HG02885 (cell line): ENCODE results near the gene LITAF.
"Not testable (repeated sequence)": the region's sequence is repeated elsewhere in the genome, so short reads cannot be mapped to it uniquely, and the experiment has no call there.

ENCODE experiments used
- ATAC-seq: cut with Tn5 transposase; IDR thresholded peaks from one replicate; pipeline ENCODE4 v1.9.1; 2021; ENCODE audit warnings: mild to moderate bottlenecking; ENCODE audit not compliant: unreplicated experiment, poor library complexity

The LITAF gene

DNA sequence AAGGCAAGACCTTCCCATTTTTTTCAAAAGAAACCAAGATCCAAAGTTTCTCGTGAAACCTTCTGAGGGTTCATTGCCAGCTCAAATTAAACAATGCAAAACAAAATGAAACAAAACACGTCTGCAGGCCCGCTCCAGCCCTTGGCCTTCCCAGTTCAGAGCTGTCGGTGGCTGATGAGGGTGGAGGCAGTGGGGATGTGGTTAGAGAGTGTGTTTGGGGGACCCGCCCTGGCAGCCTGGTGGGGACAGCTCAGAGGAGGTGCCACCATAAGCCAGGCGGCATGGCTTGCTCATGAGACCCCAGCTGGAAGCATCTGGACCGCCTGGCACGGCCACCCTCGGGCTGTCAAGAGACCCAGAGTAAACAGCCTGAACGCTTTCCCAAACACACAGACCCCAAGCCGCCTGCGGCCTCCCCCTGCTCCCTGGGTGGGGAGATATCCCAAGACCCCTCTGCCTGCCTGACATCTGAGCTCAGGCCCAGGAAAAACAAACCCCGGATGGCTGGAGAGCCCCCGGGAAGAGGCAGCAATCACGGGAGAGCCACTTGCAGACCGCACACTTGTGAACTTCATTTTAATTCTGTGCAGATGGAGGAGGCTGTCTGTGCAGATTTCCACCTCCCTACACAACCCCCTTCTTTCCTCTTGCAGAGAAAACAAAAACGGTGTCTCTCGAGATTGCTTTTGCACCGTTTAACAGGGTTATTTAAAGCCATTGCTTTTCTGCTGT is 35.4 kb upstream of the LITAF start:
- no peak for ATAC-seq

DNA sequence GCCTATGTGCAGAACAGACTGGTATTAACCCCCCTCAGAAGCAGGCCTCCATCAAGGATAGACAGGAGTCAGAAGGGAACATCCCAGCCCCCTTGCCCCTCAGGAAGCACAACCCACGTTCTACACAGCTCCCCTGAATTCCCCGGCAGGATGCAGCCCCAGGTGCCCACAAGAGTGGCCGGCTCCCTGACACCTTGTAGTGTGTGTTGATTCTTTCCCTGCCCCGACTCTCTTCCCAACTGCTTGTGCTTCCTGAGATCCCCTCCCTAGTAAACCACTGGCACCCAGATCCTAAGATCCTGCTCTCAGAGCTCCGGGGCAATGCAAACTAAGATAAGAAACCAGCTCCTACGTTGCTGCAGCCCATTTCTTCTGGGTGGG is 34.8 kb upstream of the LITAF start:
- ATAC-seq, result no peak

DNA sequence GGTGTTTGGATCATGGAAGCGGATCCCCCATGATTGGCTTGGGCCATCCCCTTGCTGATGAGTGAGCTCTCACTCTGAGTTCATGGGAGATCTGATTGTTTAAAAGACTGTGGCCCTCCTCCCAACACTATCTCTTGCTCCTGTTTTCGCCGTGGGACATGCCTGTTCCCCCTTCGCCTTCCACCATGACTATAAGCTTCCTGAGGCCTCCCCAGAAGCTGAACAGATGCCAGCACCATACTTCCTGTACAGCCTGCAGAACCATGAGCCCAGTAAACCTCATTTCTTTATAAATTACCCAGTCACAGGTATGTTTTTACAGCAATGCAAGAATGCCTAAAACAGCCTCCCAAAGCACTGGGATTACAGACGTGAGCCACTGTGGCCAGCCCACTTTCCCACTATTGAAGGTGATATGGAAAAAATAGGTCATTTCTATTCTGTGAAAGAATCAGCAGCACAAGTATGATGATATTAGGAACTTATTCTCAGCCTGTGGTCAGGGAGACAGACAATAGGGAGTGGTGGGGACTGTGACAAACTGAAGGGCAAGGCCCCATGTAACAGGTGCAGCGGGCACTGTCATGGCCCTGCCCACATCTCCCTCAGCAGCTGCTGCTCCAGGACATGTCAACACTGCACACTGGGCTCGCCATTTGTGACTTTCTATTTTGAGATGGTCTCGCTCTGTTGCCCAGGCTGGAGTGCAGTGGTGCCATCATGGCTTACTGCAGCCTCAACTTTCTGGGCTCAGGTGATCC is 33.7 kb upstream of the LITAF start:
- no peak for ATAC-seq

DNA sequence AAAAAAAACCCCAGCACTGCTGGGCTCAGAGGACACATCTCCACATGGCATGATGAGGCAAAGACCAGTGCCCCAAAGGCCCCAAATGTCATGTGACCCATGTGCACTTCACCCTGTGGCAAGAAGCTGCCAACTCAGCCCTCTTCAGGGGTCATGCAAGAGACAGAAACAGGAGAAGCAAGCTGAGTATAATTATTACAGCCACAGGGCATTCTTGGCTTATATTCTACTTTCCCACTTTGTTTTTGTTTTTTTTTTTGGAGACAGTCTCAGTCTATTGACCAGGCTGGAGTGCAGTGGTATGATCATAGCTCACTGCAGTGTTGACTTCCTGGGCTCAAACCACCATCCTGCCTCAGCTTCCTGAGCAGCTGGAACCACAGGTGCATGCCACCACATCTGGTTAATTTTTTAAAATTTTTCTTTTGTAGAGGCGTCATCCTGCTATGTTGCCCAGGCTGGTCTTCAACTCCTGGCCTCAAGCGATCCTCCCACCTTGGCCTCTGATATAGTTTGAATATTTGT is 32.7 kb upstream of the LITAF start:
- no peak for ATAC-seq

DNA sequence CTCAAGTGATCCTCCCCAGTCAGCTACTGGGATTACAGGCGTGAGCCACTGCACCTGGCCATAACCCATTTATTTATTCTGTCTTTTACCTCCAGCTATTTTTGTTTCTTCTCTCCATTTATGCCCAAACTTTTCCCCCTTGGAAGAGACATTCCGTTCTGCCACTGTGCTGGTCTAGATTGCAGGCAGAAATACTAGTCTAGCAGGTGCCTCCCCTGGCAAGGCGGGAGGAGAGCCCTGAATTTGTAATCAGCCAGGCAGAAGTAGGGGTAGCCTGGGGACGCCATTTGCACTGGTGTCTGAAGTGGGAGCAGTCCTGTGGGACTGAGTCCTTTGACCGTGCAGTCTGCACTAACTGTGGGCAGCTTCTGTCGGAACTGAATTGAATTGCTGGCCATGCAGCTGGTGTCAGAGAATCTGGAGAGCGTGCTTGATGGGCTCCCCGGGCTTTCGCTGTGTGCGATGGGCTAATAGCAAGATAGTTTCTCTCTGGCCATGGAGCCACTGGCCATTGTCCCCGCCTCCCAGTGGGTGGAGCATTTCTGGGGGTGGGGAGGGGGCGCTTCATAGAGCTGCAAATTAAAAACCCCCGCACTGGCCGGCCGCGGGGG is 31.5 kb upstream of the LITAF start:
- ATAC-seq, result no peak

DNA sequence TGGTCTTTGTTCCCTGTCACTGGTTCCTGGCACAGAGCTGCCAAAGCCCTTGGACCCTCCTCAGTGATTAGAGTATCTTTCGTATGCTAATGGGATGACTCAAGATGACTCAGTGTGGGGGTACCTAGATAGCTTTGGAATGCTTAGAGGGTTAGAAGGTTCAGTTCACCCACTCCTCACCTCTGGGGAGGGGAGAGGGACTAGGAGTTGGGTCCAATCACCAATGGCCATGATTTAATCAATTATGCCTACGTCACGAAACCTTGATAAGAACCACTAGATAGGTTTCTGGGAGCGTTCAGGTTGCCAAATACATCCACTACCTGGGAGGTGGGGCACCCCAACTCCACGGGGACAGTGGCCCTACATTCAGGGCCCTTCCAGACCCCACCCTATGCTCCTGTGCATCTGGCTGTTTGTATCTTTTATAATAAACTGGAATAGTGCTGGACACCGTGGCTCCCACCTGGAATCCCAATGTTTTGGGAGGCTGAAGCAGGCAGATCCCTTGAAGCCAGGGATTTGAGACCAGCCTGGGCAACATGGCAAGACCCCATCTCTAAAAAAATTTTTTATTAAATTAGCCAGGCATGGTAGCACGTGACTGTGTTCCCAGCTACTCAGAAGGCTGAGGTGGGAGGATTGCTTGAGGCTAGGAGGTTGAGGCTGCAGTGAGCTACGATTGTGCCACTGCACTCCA is 29.2 kb upstream of the LITAF start:
- no peak for ATAC-seq

DNA sequence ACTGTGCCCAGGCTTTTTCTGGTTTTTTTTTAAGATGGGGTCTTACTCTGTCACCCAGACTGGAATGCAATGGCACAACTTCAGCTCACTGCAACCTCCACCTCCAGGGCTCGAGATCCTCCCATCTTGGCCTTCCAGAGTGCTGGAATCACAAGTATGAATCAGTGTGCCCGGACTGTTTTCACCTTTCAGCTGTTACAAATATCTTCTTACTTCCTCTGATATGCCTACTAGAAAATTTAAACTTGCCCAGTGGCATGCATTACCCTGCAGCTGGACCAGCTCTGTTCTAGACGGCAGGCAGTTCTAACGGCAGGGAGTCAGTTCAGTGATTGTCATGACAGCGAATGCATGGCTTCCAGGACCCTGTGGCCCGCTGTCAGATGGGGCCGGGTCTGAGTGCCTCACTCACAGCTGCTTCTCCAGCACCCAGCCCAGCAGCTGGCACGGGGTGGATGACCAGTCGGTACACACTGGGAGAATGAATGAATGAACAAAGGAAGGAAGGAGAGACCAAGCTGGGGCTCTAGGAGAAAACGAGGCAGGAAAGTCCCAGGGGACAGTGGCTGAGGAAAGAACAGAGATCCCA is 28.0 kb upstream of the LITAF start:
- ATAC-seq, result no peak

DNA sequence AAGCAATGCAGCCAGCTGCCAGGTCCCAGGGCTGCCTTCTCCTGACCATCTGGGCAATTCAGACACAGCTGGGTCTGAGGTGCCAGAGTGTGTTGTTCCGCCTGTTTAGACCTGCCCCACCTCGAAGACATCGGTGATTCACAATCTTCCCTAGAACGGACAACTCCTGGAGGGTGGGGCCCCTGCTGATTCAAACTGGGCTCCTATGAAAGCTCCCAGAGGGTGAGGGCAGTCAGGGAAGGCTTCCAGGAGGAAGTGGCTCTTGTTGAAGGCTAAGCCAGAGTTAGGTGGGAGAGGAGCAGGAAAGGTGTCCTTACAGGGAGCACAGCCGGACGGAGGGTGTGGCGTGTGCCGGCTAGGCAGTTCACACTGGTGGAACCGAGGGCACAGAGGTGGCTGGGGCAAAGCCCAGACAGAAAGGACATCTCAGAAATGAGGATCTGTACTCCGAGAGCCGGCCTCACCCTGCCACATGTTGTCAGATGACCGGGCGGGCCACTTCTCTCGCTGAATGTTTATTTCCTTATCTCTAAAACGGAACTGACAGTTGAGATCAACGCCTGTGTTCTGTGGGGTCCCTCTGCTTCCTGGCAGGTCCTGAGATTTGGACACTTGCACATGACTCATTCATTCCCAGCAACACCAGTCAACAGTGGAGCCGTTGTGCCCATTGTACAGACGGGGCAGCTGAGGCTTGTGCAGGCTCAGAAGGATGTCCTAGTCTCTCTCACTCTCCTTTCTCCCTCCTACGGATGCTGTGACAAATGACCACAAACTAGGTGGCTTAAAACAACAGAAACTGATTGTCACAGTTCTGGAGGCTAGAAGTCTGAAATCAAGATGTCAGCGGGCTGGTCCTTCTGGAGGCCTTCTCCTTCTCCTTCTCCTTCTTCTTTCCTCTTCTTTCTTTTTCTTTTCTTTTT is 26.9 kb upstream of the LITAF start:
- no peak for ATAC-seq

DNA sequence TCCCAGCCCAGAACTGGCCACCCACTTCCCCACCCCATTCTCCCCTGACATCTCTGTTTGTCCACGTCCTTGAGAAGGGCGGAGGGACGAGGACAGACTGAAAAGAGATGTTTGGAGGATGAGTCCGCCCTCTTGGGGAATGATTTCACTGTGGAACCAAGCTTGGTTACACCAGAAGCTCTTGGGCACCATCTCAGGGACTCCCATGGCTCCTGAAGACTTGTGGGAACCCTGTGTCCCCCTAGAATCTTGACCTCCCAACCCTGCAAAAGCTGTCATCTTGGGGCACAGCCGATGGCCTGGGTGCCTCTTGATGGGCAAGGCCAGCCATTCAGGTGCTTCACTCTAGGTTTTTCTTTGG is 25.9 kb upstream of the LITAF start:
- no peak for ATAC-seq

DNA sequence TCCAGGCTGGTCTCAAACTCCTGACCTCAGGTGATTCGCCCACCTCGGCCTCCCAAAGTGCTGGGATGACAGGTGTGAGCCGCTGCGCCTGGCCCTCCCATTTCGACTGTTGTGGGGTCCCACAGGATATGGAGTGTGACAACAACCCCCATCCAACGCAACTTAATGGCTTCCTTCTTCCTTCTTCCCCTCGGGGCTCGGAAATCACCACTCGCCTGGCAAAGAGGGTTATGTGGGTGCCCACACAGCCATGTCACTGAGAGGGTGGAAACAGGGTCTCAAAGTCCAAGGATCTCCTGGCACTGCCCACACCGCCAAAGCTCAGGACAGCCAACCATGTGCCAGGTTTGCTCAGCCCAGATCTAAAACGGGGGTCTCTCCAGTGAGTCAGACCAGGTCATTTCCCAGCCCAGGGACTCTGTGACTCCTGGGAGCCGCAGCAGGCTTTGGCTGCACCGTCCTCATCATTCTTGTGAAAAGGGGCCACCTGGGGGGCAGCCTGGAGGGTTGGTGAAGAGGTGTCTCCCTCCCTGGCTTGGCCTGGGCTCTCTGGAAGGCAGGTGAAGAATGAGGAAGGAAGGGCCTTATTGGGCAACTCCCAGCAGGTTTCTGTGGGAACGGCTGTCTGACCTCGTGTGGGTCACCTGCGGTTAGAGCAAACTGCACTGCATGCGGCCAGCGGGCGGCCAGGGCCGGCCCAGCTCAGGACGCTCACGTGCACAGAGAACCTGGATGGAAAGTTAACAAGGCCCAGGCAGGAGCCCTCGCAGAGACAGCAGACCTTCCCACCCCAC is 25.3 kb upstream of the LITAF start:
- no peak for ATAC-seq

DNA sequence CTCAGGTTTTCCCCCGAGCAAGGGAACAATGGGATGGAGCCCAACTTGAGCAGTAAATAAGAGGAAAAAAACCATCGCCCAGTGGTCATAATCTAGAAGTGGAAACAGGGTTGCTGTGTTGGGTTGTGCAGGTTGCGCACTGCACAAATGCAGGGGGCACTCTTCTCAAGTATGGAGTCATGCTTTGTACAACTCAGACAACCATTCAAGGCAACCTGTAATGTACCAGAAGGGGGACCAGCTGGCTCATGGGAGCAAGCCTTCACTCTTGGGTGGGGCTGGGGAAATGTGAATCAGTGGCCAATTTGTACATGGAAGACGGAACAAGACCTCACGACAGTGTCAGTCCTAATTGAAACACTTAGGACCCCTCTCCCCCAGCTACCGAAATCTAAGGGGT is 23.9 kb upstream of the LITAF start:
- no peak for ATAC-seq

DNA sequence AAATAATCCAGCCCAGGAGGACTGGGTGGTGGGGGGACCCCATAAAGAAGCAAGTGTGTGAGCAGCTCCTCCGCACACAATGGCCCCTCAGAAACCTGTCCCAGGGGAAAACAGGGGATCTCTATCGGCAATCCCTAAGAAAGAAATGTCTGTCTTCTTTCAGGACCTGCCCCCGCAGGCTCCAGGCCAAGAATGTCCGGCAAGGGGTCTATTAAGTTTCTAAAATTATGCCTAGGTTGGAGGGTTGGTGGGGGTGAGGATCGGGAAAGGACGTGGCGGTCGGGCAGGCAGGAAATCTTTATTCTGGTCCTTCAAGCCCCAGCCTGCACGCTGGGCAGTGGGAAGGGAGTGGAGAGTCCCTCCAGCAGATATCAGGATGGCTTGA is 23.4 kb upstream of the LITAF start:
- ATAC-seq, result no peak

DNA sequence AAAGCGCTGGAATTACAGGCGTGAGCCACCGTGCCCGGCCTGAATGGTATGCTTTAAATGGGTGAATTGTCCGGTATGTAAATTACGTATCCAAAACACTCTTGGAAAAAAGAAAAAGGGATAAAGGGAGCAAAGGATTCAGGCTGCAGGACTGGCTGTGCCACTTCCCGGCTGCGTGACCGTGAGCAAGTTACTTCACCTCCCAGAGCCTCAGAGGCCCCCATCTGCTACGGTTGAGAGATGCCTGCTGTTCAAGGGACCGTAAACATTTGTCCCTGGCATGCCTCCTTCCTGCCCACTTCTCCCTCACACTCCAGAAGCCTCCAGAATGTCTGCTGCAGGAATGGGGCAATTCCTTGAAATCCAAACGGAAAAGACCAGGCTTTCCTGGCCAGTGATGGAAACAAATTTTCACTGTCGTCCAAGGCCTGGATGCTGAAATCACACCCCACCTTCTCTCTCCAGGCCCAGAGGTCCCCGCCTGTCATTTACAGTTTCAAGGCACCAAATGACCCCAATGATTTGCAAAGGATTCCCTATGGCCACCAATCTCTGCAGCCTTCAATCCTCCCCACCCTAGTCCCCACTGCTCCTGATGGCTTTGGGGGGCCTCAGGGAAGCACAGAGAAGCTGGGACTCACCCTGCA is 22.9 kb upstream of the LITAF start:
- ATAC-seq, result no peak

DNA sequence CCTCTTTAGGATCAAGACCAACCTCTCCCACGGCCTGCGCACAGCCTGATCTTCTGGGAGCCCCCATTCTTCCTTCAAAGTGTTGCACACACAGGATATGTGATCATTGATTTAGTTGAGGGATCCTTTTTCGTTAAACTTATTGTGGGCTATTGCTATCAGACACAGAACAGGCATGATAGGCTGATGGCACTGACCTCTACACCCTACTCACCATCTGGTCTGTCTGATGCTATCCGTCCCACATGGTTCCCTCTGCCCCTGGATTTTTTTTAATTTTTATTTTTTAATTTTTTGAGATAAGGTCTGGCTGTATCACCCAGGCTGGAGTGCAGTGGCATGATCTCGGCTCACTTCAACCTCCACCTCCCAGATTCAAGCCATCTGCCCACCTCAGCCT is 19.2 kb upstream of the LITAF start:
- ATAC-seq, result no peak

DNA sequence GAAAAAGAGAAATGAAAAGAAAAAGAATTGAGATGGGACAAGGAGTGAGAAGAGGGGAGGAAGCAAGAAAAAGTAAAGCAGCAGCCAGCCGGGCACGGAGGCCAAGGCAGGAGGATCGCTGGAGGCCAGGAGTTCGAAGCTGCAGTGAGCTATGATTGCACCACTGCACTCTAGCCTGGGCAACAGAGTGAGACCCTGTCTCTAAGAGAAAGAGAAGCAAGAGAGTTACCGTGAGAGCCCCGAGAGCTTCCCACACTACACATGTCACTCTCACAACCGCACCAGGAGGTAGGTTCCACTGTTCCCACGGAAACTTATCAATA is 18.8 kb upstream of the LITAF start:
- no peak for ATAC-seq

DNA sequence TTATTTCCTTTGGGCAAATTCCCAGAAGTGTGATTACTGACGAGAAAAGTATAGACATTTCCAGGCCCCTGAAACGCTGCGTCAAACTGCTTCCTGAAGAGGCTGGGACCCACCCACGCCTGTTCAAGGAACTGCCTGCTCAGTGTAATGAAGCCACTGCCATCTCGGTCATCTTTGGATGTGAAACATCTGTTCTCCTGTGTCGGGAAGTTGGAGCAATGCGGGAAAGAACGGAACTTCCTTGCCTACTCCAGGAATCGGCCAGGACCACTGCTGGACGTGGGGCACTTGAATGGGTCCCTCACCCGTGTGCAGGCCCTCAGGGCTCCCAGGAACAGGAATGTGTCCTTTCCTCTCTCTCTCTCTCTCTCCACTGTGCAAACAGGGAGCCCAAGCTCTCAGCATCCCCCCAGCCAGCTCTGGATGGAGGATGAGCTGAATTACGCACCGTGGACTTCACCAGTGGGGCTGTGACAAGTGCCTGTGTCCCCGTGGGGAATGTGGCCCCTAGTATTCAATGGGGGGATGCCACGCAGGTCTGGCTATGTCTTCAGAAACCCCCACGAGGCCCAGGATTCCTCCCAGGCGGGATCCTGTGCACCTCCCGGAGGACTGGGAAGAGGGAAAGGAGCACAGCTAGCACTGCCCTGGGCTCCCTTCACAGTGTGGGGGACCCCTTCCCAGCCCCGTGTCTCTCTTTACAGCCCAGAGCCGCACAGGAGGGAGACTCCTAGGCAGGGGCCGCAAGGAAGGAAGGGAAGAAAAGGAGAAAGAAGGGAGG is 18.3 kb upstream of the LITAF start:
- no peak for ATAC-seq

DNA sequence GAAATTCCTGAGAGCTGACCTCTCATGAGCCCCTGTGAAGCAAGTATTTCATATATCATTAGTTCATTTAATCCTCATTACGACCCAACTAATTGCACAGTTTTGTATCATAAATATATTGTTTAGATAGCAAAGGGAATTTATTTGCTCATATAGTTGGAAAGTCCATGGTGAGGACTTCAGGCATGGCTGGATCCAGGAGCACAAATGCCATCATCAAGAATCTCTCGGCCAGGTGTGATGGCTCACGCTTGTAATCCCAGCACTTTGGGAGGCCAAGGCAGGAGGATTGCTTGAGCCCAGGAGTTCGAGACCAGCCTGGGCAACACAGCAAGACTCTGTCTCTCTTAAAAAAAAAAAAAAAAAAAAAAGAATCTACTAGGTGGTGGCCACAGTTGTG is 17.6 kb upstream of the LITAF start:
- ATAC-seq, result not testable (repeated sequence)

DNA sequence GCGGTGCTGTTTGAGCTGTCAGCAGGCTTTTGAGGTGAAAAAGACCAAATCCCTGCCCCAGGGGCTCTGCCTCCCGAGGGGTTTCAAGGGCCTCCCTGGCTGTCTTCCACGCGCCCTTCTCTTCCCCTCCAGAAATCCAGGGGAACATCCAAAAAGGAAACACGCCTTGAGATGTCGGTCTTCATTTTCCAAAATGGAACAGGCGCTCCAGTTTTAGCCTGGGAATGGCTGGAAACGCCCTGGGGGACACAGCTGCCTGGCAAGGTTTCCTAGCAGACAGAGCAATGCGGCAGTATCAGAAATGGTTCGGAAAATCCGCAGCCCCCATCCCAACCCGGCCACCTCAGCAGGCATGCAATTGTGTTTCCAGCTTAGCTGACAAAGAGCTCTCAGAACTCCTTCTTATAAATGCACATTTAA is 16.6 kb upstream of the LITAF start:
- no peak for ATAC-seq
